ENCODE measurements around the gene SRC.

Gene SRC

GRCh38 chr20:37378785-37379598, 33.1 kb downstream of the SRC start:
- TF ChIP-seq CTCF (IDR thresholded peaks at IDR 0.05; ENCODE audit: low read depth, low read length, missing control alignments) = no peak
- peak; percentile 35 for DNase-seq
- no peak overlapping the region for H3K4me3 ChIP-seq (ENCODE audit: low read depth, low read length)
- no peaks in the 10 kb centered on the region for H3K36me3 ChIP-seq (replicated peaks)
- in situ Hi-C loops (cut with HindIII; ENCODE audit: low pct_ligation_motif_present, low sequenced_read_pairs) = no loop called here
- peak overlapping the region; percentile 73 for H3K27ac ChIP-seq
- no peaks in the 10 kb centered on the region for H3K27me3 ChIP-seq (replicated peaks)

- Histone ChIP-seq H3K27me3 (replicated peaks) (no peaks in the 10 kb centered on the region), H3K27ac (no peak overlapping the region), H3K36me3 (replicated peaks) (peaks cover 4% of the 10 kb centered on the region), H3K4me3 (ENCODE audit: low read depth, low read length) (no peak overlapping the region)
- in situ Hi-C loops (cut with HindIII; ENCODE audit: low pct_ligation_motif_present, low sequenced_read_pairs) = no loop called here
- TF ChIP-seq CTCF (IDR thresholded peaks at IDR 0.05; ENCODE audit: low read depth, low read length, missing control alignments) = no peak
- no peak for DNase-seq
These were observed 34.3 kb downstream of the SRC start for GRCh38 chr20:37379967-37380828.

GRCh38 chr20:37380864-37381579, 35.1 kb downstream of the SRC start:
- in situ Hi-C loops (cut with HindIII; ENCODE audit: low pct_ligation_motif_present, low sequenced_read_pairs) = no loop called here
- Histone ChIP-seq H3K4me3 (ENCODE audit: low read depth, low read length) (no peak overlapping the region), H3K27me3 (replicated peaks) (no peaks in the 10 kb centered on the region), H3K36me3 (replicated peaks) (peaks cover 4% of the 10 kb centered on the region), H3K27ac (no peak overlapping the region)
- no peak for TF ChIP-seq CTCF (IDR thresholded peaks at IDR 0.05; ENCODE audit: low read depth, low read length, missing control alignments)
- DNase-seq = no peak

- no peak overlapping the region for H3K27ac ChIP-seq
These were observed 35.9 kb downstream of the SRC start for GRCh38 chr20:37381621-37382471.

More at GRCh38 chr20:37381621-37382471, 35.9 kb downstream of the SRC start:
- no peak for TF ChIP-seq CTCF (IDR thresholded peaks at IDR 0.05; ENCODE audit: low read depth, low read length, missing control alignments)
- no peaks in the 10 kb centered on the region for H3K27me3 ChIP-seq (replicated peaks)
- DNase-seq = no peak
- H3K4me3 ChIP-seq (ENCODE audit: low read depth, low read length) = no peak overlapping the region
- in situ Hi-C loops (cut with HindIII; ENCODE audit: low pct_ligation_motif_present, low sequenced_read_pairs) = no loop called here
- peaks cover 4% of the 10 kb centered on the region for H3K36me3 ChIP-seq (replicated peaks)

Measured in brain microvascular endothelial cell (primary cell).